Measurements from ENCODE around the gene TMEM239.

Gene TMEM239

DNA sequence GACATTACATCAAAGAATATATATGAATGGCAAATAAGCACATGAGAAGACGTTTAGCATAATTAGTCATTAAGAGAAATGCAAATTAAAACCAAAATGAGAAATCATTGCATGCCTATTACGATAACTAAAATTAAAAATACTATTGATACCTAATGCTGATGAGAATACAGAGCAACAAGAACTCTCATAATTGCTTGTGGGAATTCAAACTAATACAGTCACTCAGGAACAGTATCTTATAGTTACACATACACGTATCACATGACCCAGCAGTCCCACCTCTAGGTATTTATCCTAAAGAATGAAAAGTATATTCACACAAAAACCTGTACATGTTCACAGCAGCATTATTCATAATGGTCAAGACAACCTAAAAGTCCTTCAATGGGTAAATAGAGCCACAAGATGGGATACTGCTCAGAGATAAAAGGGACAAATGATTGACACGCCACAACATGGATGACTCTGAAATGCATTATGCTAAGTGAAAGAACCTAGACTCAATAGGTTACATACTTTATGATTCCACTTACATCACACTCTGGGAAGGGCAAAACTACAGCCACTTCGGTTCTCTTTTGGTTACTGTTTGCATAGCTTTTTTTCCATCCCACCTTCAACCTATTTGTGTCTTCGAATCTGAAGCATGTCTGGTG, 32.1 kb upstream of the TMEM239 start:
- no peak for TF ChIP-seq PPARA (CRISPR knock-in tag; IDR thresholded peaks at IDR 0.05; ENCODE audit: borderline replicate concordance)
- TF ChIP-seq GLIS3 (CRISPR knock-in tag; IDR thresholded peaks at IDR 0.05), result no peak
- TF ChIP-seq CSDC2 (CRISPR knock-in tag; IDR thresholded peaks at IDR 0.05), result no peak
- TF ChIP-seq ZC3H10 (CRISPR knock-in tag; IDR thresholded peaks at IDR 0.05), result no peak
- TF ChIP-seq TCF4 (CRISPR knock-in tag; IDR thresholded peaks at IDR 0.05; ENCODE audit: borderline replicate concordance), result no peak
- no peak for TF ChIP-seq BACH2 (CRISPR knock-in tag; IDR thresholded peaks at IDR 0.05; ENCODE audit: borderline replicate concordance)
- TF ChIP-seq, protein P1, sequence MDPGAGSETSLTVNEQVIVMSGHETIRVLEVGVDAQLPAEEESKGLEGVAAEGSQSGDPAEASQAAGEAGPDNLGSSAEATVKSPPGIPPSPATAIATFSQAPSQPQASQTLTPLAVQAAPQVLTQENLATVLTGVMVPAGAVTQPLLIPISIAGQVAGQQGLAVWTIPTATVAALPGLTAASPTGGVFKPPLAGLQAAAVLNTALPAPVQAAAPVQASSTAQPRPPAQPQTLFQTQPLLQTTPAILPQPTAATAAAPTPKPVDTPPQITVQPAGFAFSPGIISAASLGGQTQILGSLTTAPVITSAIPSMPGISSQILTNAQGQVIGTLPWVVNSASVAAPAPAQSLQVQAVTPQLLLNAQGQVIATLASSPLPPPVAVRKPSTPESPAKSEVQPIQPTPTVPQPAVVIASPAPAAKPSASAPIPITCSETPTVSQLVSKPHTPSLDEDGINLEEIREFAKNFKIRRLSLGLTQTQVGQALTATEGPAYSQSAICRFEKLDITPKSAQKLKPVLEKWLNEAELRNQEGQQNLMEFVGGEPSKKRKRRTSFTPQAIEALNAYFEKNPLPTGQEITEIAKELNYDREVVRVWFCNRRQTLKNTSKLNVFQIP (CRISPR knock-in tag; IDR thresholded peaks at IDR 0.05; ENCODE audit: borderline replicate concordance, low read depth), result no peak
- no peak for TF ChIP-seq TOX (CRISPR knock-in tag; IDR thresholded peaks at IDR 0.05; ENCODE audit: borderline replicate concordance)
- no peak for TF ChIP-seq ZNF70 (CRISPR knock-in tag; IDR thresholded peaks at IDR 0.05)
- TF ChIP-seq RARB (CRISPR knock-in tag; IDR thresholded peaks at IDR 0.05), result no peak
- TF ChIP-seq ESRRG (CRISPR knock-in tag; IDR thresholded peaks at IDR 0.05), result no peak
- no peak for ATAC-seq

DNA sequence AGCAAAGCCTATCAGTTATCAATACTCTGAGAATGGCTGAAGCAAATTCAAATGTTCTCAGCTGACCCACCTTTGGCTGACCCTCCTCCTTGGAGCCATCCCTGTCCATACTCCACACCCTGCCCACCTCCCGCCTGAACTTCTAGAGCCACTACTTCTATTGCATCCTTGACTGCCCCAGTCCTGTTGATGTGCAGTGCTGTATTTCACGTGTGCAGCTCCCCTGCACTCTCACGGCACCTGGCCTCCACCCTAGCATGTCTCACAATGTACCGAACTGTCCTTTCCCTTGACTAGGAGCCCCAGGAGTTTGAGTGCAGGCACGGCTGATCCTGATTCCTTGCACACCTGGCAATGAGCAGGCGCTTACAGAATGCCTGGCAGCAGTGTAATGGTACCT, 22.7 kb upstream of the TMEM239 start:
- TF ChIP-seq ZNF8 (CRISPR knock-in tag; IDR thresholded peaks at IDR 0.05) (no peak), ZFP30 (CRISPR knock-in tag; IDR thresholded peaks at IDR 0.05) (no peak), ZC3H10 (CRISPR knock-in tag; IDR thresholded peaks at IDR 0.05) (no peak), OSR1 (CRISPR knock-in tag; IDR thresholded peaks at IDR 0.05) (no peak), TOX (CRISPR knock-in tag; IDR thresholded peaks at IDR 0.05; ENCODE audit: borderline replicate concordance) (no peak), ZNF565 (CRISPR knock-in tag; conservative IDR thresholded peaks at IDR 0.05; ENCODE audit: low read depth) (no peak), ISL1 (CRISPR knock-in tag; IDR thresholded peaks at IDR 0.05) (no peak), ESRRG (CRISPR knock-in tag; IDR thresholded peaks at IDR 0.05) (no peak), ARNTL (CRISPR knock-in tag; IDR thresholded peaks at IDR 0.05; ENCODE audit: borderline replicate concordance, low read depth) (no peak), CSDC2 (CRISPR knock-in tag; IDR thresholded peaks at IDR 0.05) (no peak), ZFP3 (CRISPR knock-in tag; IDR thresholded peaks at IDR 0.05) (no peak), RARB (CRISPR knock-in tag; IDR thresholded peaks at IDR 0.05) (no peak), PPARA (CRISPR knock-in tag; IDR thresholded peaks at IDR 0.05; ENCODE audit: borderline replicate concordance) (no peak), TCF4 (CRISPR knock-in tag; IDR thresholded peaks at IDR 0.05; ENCODE audit: borderline replicate concordance) (no peak)
- TF ChIP-seq, protein P1 (CRISPR knock-in tag; IDR thresholded peaks at IDR 0.05; ENCODE audit: borderline replicate concordance, low read depth), result no peak
- TF ChIP-seq, protein P2, sequence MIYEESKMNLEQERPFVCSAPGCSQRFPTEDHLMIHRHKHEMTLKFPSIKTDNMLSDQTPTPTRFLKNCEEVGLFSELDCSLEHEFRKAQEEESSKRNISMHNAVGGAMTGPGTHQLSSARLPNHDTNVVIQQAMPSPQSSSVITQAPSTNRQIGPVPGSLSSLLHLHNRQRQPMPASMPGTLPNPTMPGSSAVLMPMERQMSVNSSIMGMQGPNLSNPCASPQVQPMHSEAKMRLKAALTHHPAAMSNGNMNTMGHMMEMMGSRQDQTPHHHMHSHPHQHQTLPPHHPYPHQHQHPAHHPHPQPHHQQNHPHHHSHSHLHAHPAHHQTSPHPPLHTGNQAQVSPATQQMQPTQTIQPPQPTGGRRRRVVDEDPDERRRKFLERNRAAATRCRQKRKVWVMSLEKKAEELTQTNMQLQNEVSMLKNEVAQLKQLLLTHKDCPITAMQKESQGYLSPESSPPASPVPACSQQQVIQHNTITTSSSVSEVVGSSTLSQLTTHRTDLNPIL (CRISPR knock-in tag; IDR thresholded peaks at IDR 0.05; ENCODE audit: low read depth), result no peak
- TF ChIP-seq, protein P3, sequence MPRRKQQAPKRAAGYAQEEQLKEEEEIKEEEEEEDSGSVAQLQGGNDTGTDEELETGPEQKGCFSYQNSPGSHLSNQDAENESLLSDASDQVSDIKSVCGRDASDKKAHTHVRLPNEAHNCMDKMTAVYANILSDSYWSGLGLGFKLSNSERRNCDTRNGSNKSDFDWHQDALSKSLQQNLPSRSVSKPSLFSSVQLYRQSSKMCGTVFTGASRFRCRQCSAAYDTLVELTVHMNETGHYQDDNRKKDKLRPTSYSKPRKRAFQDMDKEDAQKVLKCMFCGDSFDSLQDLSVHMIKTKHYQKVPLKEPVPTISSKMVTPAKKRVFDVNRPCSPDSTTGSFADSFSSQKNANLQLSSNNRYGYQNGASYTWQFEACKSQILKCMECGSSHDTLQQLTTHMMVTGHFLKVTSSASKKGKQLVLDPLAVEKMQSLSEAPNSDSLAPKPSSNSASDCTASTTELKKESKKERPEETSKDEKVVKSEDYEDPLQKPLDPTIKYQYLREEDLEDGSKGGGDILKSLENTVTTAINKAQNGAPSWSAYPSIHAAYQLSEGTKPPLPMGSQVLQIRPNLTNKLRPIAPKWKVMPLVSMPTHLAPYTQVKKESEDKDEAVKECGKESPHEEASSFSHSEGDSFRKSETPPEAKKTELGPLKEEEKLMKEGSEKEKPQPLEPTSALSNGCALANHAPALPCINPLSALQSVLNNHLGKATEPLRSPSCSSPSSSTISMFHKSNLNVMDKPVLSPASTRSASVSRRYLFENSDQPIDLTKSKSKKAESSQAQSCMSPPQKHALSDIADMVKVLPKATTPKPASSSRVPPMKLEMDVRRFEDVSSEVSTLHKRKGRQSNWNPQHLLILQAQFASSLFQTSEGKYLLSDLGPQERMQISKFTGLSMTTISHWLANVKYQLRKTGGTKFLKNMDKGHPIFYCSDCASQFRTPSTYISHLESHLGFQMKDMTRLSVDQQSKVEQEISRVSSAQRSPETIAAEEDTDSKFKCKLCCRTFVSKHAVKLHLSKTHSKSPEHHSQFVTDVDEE (CRISPR knock-in tag; IDR thresholded peaks at IDR 0.05), result no peak
- TF ChIP-seq, protein P4, sequence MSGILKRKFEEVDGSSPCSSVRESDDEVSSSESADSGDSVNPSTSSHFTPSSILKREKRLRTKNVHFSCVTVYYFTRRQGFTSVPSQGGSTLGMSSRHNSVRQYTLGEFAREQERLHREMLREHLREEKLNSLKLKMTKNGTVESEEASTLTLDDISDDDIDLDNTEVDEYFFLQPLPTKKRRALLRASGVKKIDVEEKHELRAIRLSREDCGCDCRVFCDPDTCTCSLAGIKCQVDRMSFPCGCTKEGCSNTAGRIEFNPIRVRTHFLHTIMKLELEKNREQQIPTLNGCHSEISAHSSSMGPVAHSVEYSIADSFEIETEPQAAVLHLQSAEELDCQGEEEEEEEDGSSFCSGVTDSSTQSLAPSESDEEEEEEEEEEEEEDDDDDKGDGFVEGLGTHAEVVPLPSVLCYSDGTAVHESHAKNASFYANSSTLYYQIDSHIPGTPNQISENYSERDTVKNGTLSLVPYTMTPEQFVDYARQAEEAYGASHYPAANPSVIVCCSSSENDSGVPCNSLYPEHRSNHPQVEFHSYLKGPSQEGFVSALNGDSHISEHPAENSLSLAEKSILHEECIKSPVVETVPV (CRISPR knock-in tag; IDR thresholded peaks at IDR 0.05), result no peak
- no peak for ATAC-seq
